Subcutaneous abdominal adipose tissue (tissue), 5 donors: Measurements from ENCODE around the gene PDZD2.
"Not testable (repeated sequence)": the region's sequence is repeated elsewhere in the genome, so short reads cannot be mapped to it uniquely, and the experiment has no call there.

ENCODE experiments used
- H3K27ac ChIP-seq: one replicate; pipeline ENCODE4 v1.7.0; 2013; ENCODE audit warnings: low read depth, mild to moderate bottlenecking, inconsistent platforms, low read length, moderate library complexity
- H3K27me3 ChIP-seq, 5 donors: one replicate each; pipeline ENCODE4 v1.7.0; 2013; ENCODE audit warnings: low read length in 5 of 5, inconsistent platforms in 1 of 5; ENCODE audit not compliant: control insufficient read depth in 5 of 5, insufficient read depth in 4 of 5
- H3K36me3 ChIP-seq, 5 donors: one replicate each; pipeline ENCODE4 v1.7.0; 2013; ENCODE audit warnings: low read length in 5 of 5; ENCODE audit not compliant: control insufficient read depth in 5 of 5, insufficient read depth in 5 of 5
- H3K4me1 ChIP-seq, 5 donors: one replicate each; pipeline ENCODE4 v1.7.0; 2013; ENCODE audit warnings: low read length in 5 of 5, mild to moderate bottlenecking in 3 of 5, moderate library complexity in 1 of 5; ENCODE audit not compliant: control insufficient read depth in 5 of 5, insufficient read depth in 5 of 5
- H3K4me3 ChIP-seq, 5 donors: one replicate each; pipeline ENCODE4 v1.7.0; 2013; ENCODE audit warnings: low read length in 5 of 5, low read depth in 1 of 5
- H3K9ac ChIP-seq, 5 donors: one replicate each; pipeline ENCODE4 v1.7.0; 2013; ENCODE audit warnings: low read length in 5 of 5, mild to moderate bottlenecking in 4 of 5, moderate library complexity in 3 of 5
- H3K9me3 ChIP-seq, 5 donors: one replicate each; pipeline ENCODE4 v1.7.0; 2013; ENCODE audit warnings: low read length in 5 of 5; ENCODE audit not compliant: control insufficient read depth in 5 of 5
- donor health status: healthy.
- donor health status: healthy.
- donor health status: healthy.
- donor health status: healthy.
- donor health status: healthy.

PDZD2 gene

DNA sequence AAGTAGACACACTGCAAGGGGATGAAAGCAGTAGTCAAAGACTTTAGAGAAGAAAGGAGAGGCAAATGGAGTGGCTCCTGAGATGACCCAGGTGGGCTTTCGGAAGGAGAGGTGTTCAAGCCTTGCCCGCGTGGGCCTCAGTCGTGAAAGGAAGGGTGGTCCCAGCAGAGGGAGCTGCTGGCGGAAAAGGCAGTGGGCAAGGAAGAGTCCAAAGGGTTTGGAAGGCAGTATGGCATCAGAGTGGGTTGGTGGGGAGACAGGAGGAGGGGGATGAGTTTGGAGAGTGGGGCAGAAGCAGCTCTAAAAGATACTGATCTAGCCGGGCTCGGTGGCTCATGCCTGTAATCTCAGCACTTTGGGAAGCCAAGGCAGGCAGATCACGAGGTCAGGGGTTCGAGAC is 369.8 kb downstream of the PDZD2 start:
- H3K36me3 ChIP-seq = peaks cover 0 to 20% (median 8%) of the 10 kb centered on the region in 5 donors
- no peak overlapping the region for H3K9ac ChIP-seq
- H3K27ac ChIP-seq = no peak overlapping the region

DNA sequence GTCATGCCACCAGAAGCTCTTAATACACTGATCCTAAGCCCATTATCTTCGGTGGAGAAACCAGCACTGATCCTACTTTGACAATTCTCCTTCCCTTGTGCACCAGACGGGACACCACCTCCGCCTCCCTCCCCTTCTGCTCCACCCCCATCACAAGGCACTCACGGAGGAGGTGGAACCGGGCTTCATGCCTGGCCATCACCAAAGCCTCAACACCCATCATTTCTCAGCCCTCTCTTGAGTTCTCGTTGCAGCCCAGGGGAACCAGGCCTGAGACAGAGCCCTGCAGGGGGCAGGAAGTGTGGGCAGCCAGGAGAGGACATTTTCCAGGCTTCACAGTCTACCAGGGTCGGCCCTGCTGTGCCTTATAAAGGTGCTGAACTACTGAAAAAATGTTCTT is 374.7 kb downstream of the PDZD2 start:
- no peaks in the 10 kb centered on the region for H3K9me3 ChIP-seq
- H3K27ac ChIP-seq = peak overlapping the region; percentile 50
- peaks cover 0 to 13% (median 6%) of the 10 kb centered on the region in 5 donors for H3K36me3 ChIP-seq
- H3K9ac ChIP-seq = no peak overlapping the region
- peaks cover 11 to 32% (median 21%) of the 10 kb centered on the region in 5 donors for H3K4me1 ChIP-seq
- no peaks in the 10 kb centered on the region for H3K27me3 ChIP-seq
- no peak overlapping the region for H3K4me3 ChIP-seq

More for the DNA sequence above, 369.8 kb downstream of the PDZD2 start:
- H3K9me3 ChIP-seq = no peaks in the 10 kb centered on the region
- no peaks in the 10 kb centered on the region for H3K4me1 ChIP-seq
- no peaks in the 10 kb centered on the region for H3K27me3 ChIP-seq
- no peak overlapping the region for H3K4me3 ChIP-seq

DNA sequence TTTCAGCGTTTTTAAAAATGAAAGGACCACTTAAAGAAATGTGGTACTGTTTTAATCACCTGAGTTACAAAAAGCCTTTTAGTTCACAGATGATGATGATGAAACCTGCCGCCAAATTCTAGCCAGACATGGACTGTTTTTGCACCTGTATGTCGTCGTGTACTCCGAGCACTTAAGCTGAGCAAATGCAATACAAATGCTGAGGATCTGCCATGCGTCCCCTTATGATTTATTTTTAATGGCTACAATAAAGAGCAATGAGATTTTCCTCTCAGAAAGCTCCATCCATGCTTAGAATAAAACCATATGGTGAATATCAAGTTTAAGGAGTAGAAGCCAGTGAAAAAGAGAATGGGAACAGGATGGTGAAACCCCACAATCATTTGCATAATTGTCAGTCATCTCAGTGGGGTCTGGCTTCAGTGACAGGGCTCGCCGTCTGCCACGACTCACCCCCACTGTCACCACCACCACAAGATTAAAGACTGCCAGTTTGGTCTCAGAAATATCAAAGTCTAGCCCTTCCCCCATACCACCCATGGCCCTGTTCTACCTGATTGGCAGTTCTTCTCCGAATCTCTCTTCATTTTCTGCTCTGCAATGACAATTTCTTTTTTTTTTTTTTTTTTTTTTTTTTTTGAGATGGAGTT is 375.3 kb downstream of the PDZD2 start:
- peaks cover 0 to 13% (median 6%) of the 10 kb centered on the region in 5 donors for H3K36me3 ChIP-seq
- H3K4me3 ChIP-seq = no peak overlapping the region
- H3K9ac ChIP-seq = no peak overlapping the region
- peak overlapping the region; percentile 50 for H3K27ac ChIP-seq
- H3K9me3 ChIP-seq = no peaks in the 10 kb centered on the region
- no peaks in the 10 kb centered on the region for H3K27me3 ChIP-seq
- H3K4me1 ChIP-seq = peaks cover 12 to 37% (median 25%) of the 10 kb centered on the region in 5 donors

DNA sequence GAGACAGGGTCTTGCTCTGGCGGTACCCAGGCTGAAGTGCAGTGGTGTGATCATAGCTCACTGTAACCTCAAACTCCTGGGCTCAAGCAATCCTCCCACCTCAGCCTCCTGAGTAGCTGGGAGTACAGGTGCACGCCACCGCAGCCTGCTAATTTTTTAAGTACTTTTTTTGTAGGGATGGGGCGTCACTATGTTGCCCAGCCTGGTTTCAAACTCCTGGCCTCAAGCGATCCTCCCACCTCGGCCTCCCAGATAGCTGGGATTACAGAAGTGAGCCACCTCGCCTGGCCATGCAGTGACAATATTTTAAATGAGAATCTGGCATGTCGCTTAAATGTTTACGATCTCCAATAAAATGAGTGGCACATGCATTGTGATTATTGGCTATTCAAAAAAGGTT is 376.3 kb downstream of the PDZD2 start:
- H3K9ac ChIP-seq, H3K27ac ChIP-seq, H3K27me3 ChIP-seq, H3K9me3 ChIP-seq, H3K4me3 ChIP-seq: not testable (repeated sequence)
- peaks cover 13 to 46% (median 31%) of the 10 kb centered on the region in 5 donors for H3K4me1 ChIP-seq
- H3K36me3 ChIP-seq = peaks cover 0 to 12% (median 6%) of the 10 kb centered on the region in 5 donors

DNA sequence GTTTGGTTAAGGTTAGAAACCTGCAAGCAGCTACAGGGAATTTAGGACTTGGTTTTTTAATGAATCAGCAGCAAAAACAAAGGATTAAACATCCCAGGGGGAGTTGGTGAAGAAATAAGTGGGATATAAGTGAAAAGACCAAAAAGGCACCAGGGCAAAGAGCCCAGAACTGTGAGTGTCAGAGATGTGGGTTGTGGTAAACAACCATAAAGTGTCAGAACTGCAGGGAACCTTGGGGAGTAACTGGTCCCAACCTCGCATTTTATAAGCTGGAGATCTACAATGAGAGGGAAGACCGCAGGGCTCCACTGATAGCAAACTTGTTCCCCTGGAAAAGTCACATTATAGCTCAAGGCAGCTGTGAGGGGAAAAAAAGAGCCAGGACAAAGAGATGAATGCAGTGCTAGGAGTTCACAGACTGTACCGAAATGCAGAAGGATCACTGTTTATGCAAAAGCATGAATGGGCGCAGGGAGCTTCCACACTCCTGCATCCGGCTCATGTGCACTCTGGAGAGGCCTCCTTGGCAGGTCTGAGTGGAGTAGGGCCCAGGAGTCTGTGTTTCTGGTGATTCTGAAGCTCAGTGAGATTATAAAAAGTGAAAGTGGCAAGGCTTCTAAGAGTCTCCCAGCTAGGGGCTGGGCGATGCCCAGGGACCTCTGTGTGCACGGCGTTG is 378.9 kb downstream of the PDZD2 start:
- peaks cover 0 to 5% (median 0%) of the 10 kb centered on the region in 5 donors for H3K36me3 ChIP-seq
- no peaks in the 10 kb centered on the region for H3K9me3 ChIP-seq
- peaks cover 14 to 62% (median 38%) of the 10 kb centered on the region in 5 donors for H3K4me1 ChIP-seq
- H3K4me3 ChIP-seq = peak overlapping the region; percentile 19 to 43 (median 26)
- peak overlapping the region; percentile 93 for H3K27ac ChIP-seq
- H3K9ac ChIP-seq = peak overlapping the region in 4 of 5 donors; percentile 40 to 70 (median 44)
- H3K27me3 ChIP-seq = no peaks in the 10 kb centered on the region

DNA sequence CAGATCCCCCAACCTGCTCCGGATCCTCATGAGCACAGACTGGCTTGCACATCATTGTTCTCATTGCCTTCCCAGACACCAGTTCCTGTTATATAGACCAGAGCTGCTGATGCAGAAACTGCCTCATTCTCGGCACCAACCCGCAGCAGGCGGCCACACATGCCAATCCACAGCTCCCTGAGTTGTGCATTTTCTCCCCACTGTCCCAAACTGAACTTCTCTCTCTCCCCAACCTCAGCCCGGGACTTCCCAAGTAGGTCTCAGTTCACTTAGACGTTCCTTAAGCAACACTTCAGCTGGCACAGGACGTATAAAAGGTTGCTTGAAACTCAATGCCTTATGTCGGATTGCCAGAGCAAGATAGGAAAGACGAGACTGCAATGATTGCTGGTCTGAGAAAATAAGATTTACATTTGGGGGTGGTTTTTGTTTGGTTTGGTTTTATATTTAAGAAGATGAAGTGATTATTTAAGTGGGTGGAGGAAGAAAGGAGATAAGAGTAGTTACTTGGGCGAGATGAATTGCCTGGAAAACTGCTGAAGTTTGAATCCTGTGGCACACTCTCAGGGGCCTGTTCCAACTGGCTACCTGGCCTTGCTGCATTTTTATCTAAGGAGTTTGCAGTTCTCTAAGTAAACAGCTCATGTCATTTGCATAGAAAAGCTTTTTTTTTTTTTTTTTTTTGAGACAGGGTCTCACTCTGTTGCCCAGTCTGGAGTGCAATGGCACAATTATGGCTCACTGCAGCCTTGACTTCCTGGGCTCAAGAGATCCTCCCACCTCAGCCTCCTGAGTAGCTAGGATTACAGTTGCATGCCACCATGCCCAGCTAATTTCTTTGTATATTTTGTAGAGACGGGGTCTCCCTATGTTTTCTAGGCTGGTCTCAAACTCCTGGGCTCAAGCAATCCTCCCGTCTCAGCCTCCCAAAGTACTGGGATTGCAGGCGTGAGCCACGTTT is 379.8 kb downstream of the PDZD2 start:
- Histone ChIP-seq H3K9ac (peak overlapping the region in 3 of 5 donors; percentile 44 to 70 (median 45)), H3K4me3 (peak overlapping the region; percentile 19 to 43 (median 26)), H3K27me3 (no peaks in the 10 kb centered on the region), H3K9me3 (no peaks in the 10 kb centered on the region), H3K4me1 (peaks cover 14 to 62% (median 38%) of the 10 kb centered on the region in 5 donors), H3K36me3 (peaks cover 0 to 10% (median 0%) of the 10 kb centered on the region in 5 donors), H3K27ac (peak overlapping the region; percentile 93)

DNA sequence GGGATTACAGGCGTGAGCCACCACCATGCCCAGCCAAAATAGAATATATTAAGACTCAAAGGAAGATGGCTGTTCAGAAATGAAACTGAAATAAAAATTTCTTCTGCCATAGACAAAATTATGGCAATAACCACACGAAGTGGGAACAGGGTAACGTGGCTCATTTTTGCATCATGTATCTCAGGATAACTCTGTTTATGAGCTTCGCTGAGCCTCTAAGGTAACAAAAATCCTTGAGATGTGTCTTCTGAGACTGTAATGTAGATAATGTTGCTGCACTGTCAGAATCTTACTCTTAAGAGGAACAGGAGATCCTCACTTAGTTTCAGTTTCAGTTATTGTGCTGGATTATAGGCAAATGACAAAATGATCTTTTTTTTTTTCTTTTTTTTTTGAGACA is 381.3 kb downstream of the PDZD2 start:
- no peaks in the 10 kb centered on the region for H3K27me3 ChIP-seq
- H3K4me1 ChIP-seq = peaks cover 14 to 55% (median 38%) of the 10 kb centered on the region in 5 donors
- H3K9ac ChIP-seq = no peak overlapping the region
- H3K4me3 ChIP-seq = peak overlapping the region in 4 of 5 donors; percentile 16 to 61 (median 44)
- no peaks in the 10 kb centered on the region for H3K9me3 ChIP-seq
- H3K36me3 ChIP-seq = peaks cover 0 to 12% (median 0%) of the 10 kb centered on the region in 5 donors
- peak overlapping the region; percentile 93 for H3K27ac ChIP-seq

DNA sequence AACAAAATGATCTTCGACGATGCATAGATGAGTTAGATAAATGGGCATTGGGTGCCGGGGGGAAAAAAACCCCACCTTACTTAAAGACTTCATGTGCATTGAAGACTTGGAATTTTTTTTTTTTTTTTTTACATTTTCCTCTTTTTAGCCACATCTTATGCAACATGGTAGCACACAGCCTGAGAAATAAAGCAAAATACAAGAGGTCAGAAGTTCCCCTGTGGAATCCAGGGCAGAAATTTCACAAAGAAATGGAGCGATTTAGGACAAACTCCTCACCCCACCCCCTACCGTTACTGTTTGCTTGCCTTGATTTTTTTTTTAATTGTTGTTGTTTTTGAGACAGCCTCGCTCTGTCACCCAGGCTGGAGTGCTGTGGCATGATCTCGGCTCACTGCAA is 382.0 kb downstream of the PDZD2 start:
- Histone ChIP-seq H3K9ac (no peak overlapping the region), H3K36me3 (peaks cover 0 to 12% (median 0%) of the 10 kb centered on the region in 5 donors), H3K27me3 (no peaks in the 10 kb centered on the region), H3K4me3 (no peak overlapping the region), H3K4me1 (peaks cover 13 to 59% (median 42%) of the 10 kb centered on the region in 5 donors), H3K27ac (peak overlapping the region; percentile 93), H3K9me3 (no peaks in the 10 kb centered on the region)

DNA sequence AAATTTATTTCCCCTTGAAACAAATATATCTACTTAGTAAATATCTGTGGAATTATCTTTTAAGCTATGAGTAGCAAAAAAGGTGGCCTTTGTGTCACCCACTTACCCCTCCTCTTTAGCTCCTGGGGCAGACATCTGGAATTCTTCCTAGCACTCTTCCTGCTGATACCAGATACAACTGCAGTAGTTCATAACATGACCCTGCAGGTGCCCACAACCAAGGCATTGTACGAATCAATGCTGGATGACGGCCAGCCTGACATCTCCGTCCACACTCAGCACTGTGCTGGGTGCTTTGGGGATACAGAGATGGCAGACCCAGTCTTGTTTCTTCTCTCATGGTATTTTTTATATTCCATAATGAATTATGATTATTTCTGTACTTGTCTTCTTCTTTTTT is 382.8 kb downstream of the PDZD2 start:
- Histone ChIP-seq H3K36me3 (peaks cover 0 to 8% (median 0%) of the 10 kb centered on the region in 5 donors), H3K4me1 (peaks cover 15 to 63% (median 45%) of the 10 kb centered on the region in 5 donors), H3K4me3 (no peak overlapping the region), H3K9me3 (no peaks in the 10 kb centered on the region), H3K9ac (no peak overlapping the region), H3K27me3 (no peaks in the 10 kb centered on the region), H3K27ac (peak overlapping the region; percentile 93)
